HUES48 (cell line): Measurements from ENCODE around the gene AMER3.
A peak's percentile ranks its signal among the peaks of the same experiment; 100 is the strongest.

Source experiments
- H3K27ac ChIP-seq: one replicate; pipeline ENCODE4 v1.7.0; 2013; ENCODE audit warnings: low read depth, low read length, inconsistent platforms
- H3K27me3 ChIP-seq: 2 replicates; pipeline ENCODE4 v1.6.1; 2013; ENCODE audit warnings: mild to moderate bottlenecking, low read length; ENCODE audit not compliant: control insufficient read depth, insufficient read depth
- H3K36me3 ChIP-seq: 2 replicates; pipeline ENCODE4 v1.6.1; 2013; ENCODE audit warnings: low read length; ENCODE audit not compliant: control insufficient read depth, insufficient read depth
- H3K4me1 ChIP-seq: 2 replicates; pipeline ENCODE4 v1.6.1; 2013; ENCODE audit warnings: mild to moderate bottlenecking, low read length; ENCODE audit not compliant: control insufficient read depth, insufficient read depth
- H3K4me3 ChIP-seq: 2 replicates; pipeline ENCODE4 v1.5.1; 2013; ENCODE audit warnings: mild to moderate bottlenecking, low read depth, low read length
- H3K9ac ChIP-seq: 2 replicates; pipeline ENCODE4 v1.6.1; 2013; ENCODE audit warnings: mild to moderate bottlenecking, low read depth, low read length, moderate library complexity
- H3K9me3 ChIP-seq: 2 replicates; pipeline ENCODE4 v1.6.1; 2013; ENCODE audit warnings: low read length; ENCODE audit not compliant: control insufficient read depth, insufficient read depth

Gene AMER3

DNA sequence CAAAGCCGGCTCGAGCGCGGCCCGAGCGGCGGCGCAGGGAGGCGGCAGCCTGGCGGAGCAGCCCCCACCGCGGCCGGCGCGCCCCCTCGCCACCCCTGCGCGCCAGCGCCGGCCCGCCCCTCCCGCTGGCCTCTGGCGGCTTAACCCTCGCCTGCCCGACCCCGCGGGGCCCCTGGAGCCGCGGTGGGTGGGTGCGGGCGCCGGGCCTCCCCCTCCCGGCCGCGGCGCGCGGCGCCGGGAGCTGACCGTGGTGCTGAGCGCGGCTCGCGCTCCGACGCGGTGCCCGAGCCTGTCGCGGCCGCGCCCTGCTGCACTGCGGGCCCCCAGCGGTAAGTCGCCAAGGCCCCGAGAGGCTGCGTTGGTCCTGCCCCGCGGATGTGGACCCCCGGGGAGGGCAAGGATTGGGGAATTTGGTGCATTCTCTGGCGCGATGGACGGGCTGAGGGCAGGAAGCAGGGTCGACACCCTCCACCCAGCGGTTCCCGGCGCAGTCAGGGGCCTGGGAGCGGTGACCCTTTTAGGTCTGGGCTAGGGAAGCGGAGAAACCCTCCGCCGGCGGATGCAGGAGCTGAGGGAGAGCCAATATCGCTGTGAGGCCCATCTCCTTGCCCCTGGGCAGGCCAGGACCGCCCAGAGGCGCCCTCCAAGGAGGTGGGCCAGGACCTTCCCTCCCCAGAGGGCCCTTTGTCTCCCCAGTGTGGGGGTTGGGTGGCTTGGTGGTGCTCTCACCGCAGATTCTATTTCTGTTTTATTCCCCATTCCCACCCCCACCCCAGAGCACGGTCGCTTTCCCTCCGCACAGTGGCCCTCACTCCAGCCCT is 923 bp downstream of the AMER3 start:
- no peaks in the 10 kb centered on the region for H3K9me3 ChIP-seq
- no peak overlapping the region for H3K27ac ChIP-seq
- H3K27me3 ChIP-seq = peaks cover 29% of the 10 kb centered on the region
- H3K9ac ChIP-seq = no peak overlapping the region
- peaks cover 7% of the 10 kb centered on the region for H3K4me1 ChIP-seq
- no peaks in the 10 kb centered on the region for H3K36me3 ChIP-seq
- H3K4me3 ChIP-seq = peak overlapping the region; percentile 77

DNA sequence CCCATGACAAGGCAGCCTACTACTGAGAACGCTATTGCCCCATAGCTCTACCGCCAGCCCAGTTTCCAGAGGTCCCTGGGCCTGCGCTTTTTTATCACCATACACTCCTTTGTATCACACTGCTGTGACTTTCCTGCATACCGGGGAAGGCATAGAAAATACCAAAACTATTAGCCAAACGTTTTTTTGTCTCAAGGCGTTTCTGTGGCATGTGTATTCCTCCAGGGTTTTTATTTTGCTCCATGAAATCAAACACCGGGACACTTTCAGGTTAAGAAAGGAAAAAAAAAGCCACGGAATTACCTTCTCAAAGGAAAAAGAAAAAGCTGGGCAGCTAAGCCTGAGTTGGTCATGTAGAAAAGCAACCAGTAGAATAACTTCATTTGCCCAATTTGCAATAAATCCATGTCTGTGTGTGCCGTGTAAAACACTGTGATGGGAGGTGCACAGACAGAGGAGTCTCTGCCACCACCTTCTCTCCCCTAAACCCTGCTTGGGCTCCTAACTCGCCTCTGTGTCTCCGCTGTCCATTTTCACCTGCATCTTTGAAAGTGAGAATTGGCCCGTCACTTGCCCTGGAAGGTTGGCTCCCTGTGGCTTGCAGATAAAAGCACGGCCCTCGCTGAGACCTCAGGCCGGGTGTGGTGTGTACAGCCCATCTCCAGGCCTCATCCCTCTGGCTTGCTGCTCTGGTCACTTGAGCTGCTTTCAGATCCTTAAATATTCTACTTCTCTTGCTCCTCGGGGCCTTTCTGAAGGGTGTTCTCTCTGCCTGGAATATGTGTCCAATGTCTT is 1.7 kb downstream of the AMER3 start:
- H3K9ac ChIP-seq = no peak overlapping the region
- H3K4me1 ChIP-seq = peaks cover 7% of the 10 kb centered on the region
- peak overlapping the region; percentile 77 for H3K4me3 ChIP-seq
- peaks cover 29% of the 10 kb centered on the region for H3K27me3 ChIP-seq
- no peaks in the 10 kb centered on the region for H3K9me3 ChIP-seq
- H3K36me3 ChIP-seq = no peaks in the 10 kb centered on the region
- no peak overlapping the region for H3K27ac ChIP-seq

DNA sequence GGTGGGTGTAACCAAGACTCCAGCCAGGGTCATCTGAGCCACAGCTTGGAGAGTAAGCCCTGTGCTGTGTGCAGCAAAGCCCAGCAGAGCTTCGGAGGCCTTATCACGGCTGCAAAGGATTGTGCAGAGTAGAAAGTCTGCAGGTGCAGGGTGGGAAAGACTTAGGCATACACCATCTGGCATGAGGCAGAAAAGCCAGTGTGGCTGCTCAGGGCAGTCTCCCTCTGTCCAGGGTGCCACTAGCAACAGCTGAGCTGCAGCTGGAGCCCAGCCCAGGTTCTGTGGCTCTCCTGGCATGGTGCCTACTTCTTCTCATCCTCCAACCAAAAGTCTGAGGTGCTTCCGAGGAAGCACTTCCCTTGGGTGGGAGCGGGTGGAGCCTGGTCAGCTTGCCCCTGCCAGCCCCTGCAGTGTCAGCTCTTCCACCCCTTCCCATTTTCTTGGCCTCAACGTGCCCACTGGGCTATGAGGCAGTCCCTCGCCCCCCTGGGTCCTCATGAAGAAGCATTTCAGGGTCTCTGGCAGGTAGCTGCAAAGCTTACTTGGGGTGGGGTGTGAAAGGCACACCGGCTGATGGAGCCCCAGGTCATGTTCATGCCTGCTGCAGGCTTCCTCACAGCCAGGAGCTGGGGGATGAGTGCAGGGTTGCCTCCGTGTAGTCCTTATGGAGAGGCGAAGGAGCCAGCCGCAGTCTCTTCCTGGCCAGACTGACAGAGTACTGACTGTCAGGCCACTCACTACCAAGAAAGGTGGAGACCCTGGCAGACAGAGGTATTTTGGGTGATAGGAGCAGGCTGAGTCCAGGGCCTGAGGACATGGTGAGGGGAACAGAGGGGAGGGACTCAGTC is 4.8 kb downstream of the AMER3 start:
- Histone ChIP-seq H3K27me3 (peaks cover 17% of the 10 kb centered on the region), H3K4me1 (peaks cover 7% of the 10 kb centered on the region), H3K9me3 (no peaks in the 10 kb centered on the region), H3K9ac (no peak overlapping the region), H3K27ac (no peak overlapping the region), H3K36me3 (no peaks in the 10 kb centered on the region), H3K4me3 (no peak overlapping the region)

DNA sequence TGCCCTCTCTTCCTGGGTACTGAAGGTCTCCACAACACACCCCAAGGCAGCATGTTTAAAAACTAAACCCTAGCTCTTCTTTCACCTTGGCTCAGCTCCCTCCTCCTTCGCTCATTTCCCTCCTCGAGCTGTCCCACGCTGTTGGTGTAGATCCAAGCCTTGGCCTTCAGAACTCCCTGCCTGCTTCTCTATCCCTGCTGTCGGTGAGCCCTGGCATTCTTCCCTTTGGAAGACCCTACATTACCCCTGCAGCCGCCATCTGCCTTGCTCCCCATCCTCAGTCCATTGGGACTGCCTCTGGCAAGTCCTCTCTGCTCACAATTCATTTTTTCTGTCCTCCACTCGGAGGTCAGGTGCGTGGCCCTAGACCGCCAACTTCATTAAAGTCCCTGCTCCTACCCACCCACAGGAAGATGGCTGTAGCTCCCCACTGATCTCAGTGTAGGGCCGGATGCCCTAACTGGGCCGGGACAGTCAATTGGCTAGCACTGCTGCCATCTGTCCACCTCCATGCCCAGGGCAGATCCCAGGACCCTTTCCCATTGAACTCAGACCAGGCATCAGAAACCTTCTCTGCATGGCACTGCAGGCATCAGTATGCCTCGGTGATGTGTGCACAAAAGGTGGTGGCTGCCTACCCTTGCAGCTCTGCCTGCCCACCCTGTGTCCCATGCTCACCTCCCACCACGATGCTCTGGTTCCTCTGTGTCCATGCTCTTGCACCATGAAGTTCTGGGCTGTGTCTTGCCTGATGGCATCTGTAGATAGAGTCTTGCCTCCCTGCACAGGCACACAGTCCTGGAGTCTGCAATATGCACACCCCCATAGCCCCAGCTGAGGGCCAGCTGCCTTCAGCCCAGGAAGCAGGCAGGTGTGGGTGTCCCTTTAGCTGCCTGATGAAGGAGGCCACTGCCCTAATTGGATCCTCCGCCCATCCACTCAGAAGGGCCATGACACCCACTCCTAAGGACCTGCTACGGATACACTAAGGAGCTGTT is 5.7 kb downstream of the AMER3 start:
- no peaks in the 10 kb centered on the region for H3K9me3 ChIP-seq
- H3K27ac ChIP-seq = no peak overlapping the region
- H3K9ac ChIP-seq = no peak overlapping the region
- H3K27me3 ChIP-seq = peaks cover 13% of the 10 kb centered on the region
- H3K4me1 ChIP-seq = peaks cover 7% of the 10 kb centered on the region
- H3K4me3 ChIP-seq = no peak overlapping the region
- no peaks in the 10 kb centered on the region for H3K36me3 ChIP-seq

DNA sequence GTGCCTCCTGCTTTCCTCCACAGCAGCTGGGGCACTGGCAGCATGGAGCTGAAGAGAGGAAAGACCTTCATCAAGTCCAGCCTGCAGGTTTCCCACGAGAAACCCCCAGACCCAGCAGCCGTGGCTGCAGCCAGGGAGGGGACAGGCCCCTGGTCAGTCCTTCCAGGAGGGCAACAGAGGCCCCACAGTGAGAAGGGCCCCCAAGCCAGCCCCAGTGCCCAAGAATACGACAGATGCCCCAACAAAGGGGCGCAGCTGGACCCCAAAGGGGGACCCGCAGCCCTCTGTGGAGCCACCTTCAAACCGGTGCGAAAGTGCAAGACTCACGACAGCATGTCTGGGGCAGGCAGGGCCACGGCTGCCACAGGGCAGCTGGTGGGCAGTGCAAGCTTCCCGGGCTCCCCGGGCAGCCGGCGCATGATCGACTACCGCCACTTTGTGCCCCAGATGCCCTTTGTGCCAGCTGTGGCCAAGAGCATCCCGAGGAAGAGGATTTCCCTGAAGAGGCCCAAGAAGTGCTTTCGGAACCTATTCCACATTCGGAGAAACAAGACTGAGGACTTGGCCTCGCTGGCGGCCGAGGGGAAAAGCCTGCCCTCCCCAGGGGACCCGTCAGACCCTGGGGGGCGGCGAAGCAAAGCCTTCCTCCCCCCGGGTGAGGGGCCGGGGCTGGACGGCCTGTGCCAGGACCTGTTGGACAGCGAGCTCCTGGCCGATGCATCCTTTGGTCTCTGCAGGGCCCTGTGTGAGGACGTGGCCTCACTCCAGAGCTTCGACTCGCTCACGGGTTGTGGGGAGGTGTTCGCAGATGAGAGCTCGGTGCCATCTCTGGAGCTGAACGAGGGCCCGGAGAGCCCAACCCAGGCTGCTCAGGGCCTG is 6.9 kb downstream of the AMER3 start:
- H3K4me1 ChIP-seq = peaks cover 3% of the 10 kb centered on the region; the same call in 1 of the 2 replicates
- no peaks in the 10 kb centered on the region for H3K36me3 ChIP-seq
- no peak overlapping the region for H3K9ac ChIP-seq
- H3K27me3 ChIP-seq = peaks cover 5% of the 10 kb centered on the region
- no peak overlapping the region for H3K27ac ChIP-seq
- no peaks in the 10 kb centered on the region for H3K9me3 ChIP-seq
- no peak overlapping the region for H3K4me3 ChIP-seq

DNA sequence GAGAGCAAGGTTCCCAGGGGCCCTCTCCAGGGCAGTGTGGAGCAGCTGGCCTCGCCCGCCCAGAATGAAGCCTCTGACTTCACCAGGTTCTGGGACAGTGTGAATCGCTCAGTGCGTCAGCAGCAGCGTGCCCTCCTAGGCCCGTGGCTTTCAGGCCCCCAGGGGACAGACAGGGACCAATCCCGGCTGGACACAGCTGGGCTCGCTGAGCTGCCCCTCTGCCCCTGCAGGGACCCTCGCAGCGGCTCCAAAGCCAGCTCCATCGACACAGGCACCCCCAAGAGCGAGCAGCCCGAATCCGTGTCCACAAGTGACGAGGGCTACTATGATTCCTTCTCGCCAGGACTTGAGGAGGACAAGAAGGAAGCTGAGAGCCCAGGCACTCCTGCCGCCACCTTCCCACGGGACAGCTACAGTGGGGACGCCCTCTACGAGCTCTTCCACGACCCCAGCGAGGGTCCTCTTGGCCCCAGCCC is 7.6 kb downstream of the AMER3 start:
- no peaks in the 10 kb centered on the region for H3K36me3 ChIP-seq
- no peak overlapping the region for H3K27ac ChIP-seq
- H3K9ac ChIP-seq = no peak overlapping the region
- no peak overlapping the region for H3K4me3 ChIP-seq
- H3K27me3 ChIP-seq = no peaks in the 10 kb centered on the region
- no peaks in the 10 kb centered on the region for H3K4me1 ChIP-seq
- H3K9me3 ChIP-seq = no peaks in the 10 kb centered on the region

DNA sequence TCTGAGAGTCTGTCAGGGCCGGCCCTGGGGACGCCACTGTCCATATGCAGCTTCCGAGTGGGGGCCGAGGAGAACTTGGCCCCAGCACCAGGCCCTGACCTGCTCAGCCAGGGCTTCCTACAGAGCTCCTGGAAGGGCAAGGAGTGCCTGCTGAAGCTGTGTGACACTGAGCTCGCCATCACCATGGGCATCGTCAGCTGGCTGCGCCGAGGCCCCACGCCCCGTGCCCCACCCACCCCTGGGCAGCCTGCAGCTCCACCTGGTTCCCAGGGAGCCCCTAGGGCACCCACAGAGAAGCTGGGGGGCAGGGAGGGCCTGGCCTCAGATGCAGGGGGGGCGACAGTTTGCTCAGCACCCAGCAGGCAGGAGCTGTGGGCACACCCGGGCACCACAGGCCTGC is 8.1 kb downstream of the AMER3 start:
- Histone ChIP-seq H3K9ac (no peak overlapping the region), H3K9me3 (no peaks in the 10 kb centered on the region), H3K4me1 (no peaks in the 10 kb centered on the region), H3K4me3 (no peak overlapping the region), H3K27me3 (no peaks in the 10 kb centered on the region), H3K36me3 (no peaks in the 10 kb centered on the region), H3K27ac (no peak overlapping the region)

DNA sequence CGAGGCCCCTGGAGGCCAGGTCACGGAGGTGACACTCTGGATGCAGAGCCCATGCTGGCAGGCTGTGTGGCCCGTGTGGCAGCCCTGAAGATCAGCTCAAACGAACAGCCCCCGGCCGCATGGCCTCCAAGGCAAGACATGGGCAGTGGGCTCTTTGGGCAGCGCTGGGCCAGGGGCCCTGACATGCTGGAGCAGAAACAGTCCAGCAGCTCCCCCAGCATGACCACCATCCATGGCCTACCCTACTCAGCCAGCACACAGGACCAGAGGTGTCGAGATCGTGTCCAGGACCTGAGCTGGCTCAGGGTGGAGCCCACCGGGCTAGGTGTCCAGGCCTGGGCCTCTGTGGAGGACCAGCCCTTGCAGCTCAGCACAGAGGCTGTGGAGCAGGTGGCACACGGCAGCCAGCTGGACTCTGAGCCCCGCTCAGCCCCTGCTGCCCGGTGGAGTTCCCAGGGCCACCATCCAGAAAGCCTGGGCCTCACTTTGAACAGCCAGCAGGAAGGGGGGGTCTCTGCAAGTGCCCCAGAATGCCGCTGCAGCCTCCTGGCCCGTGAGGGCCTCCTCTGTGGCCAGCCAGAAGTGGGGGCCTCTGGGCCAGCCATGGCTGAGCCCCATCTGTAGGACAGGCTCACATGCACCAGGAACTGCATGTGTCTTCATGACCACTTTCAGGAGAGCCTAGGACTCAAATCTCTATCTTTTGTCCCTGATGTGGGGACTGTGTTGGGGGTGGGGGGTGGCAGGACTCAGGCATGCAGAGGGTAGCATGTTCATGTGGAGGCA is 8.9 kb downstream of the AMER3 start:
- Histone ChIP-seq H3K36me3 (no peaks in the 10 kb centered on the region), H3K4me3 (no peak overlapping the region), H3K9me3 (no peaks in the 10 kb centered on the region), H3K27ac (no peak overlapping the region), H3K9ac (no peak overlapping the region), H3K27me3 (no peaks in the 10 kb centered on the region), H3K4me1 (no peaks in the 10 kb centered on the region)

DNA sequence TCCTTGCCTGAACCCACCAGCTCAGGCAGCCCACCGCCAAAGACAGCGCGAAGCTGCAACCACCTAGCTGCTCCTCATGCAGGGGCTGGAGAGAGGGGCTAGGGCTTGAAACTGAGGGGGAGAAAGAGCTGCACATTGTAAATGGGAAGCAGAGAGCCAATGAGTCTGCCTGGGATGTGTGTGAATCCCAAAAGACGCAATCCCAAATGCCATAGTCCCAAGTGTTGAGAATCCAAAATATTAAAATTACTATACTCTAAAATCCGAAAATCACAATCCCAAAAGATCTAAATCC is 9.4 kb downstream of the AMER3 start:
- no peak overlapping the region for H3K27ac ChIP-seq

More for the DNA sequence above, 9.4 kb downstream of the AMER3 start:
- Histone ChIP-seq H3K4me1 (no peaks in the 10 kb centered on the region), H3K27me3 (no peaks in the 10 kb centered on the region), H3K4me3 (no peak overlapping the region), H3K9ac (no peak overlapping the region), H3K36me3 (no peaks in the 10 kb centered on the region), H3K9me3 (no peaks in the 10 kb centered on the region)
